HG02870 (cell line): ENCODE measurements around the gene KCNJ9.
"Not testable (repeated sequence)": the region's sequence is repeated elsewhere in the genome, so short reads cannot be mapped to it uniquely, and the experiment has no call there.

Experiments
- ATAC-seq: cut with Tn5 transposase; IDR thresholded peaks from one replicate; pipeline ENCODE4 v1.9.1; 2021; ENCODE audit warnings: mild to moderate bottlenecking, moderate library complexity; ENCODE audit not compliant: unreplicated experiment

The KCNJ9 gene

GRCh38 chr1:160101717-160102522 lies 20.6 kb downstream of the KCNJ9 start:
- no peak for ATAC-seq

GRCh38 chr1:160103658-160104408 lies 22.5 kb downstream of the KCNJ9 start:
- no peak for ATAC-seq

- ATAC-seq: no peak
Observed at GRCh38 chr1:160104486-160104885, 23.1 kb downstream of the KCNJ9 start.

- no peak for ATAC-seq
Observed at GRCh38 chr1:160105155-160105554, 23.8 kb downstream of the KCNJ9 start.

- ATAC-seq: no peak
Observed at GRCh38 chr1:160107512-160107911, 26.2 kb downstream of the KCNJ9 start.

GRCh38 chr1:160108888-160109662 lies 27.7 kb downstream of the KCNJ9 start:
- ATAC-seq: no peak

GRCh38 chr1:160109686-160110085 lies 28.3 kb downstream of the KCNJ9 start:
- no peak for ATAC-seq

- ATAC-seq: not testable (repeated sequence)
Observed at GRCh38 chr1:160111462-160111861, 30.1 kb downstream of the KCNJ9 start.

- no peak for ATAC-seq
Observed at GRCh38 chr1:160112357-160112756, 31.0 kb downstream of the KCNJ9 start.

- ATAC-seq: no peak
Observed at GRCh38 chr1:160113407-160113806, 32.1 kb downstream of the KCNJ9 start.

GRCh38 chr1:160114085-160114484 lies 32.7 kb downstream of the KCNJ9 start:
- ATAC-seq: no peak

GRCh38 chr1:160115545-160116282 lies 34.4 kb downstream of the KCNJ9 start, which contains the start of gene ATP1A2:
Gene ATP1A2 (plus strand): TSS chr1:160115759. CDS start chr1:160115862, 103 bp downstream.
- ATAC-seq: no peak

GRCh38 chr1:160116283-160117147 lies 35.2 kb downstream of the KCNJ9 start:
- ATAC-seq: no peak

- no peak for ATAC-seq
Observed at GRCh38 chr1:160117300-160117699, 36.0 kb downstream of the KCNJ9 start.

- ATAC-seq: no peak
Observed at GRCh38 chr1:160117709-160118183, 36.4 kb downstream of the KCNJ9 start.

GRCh38 chr1:160118928-160119327 lies 37.6 kb downstream of the KCNJ9 start:
- no peak for ATAC-seq

- ATAC-seq: no peak
Observed at GRCh38 chr1:160120797-160121196, 39.5 kb downstream of the KCNJ9 start.

- ATAC-seq: no peak
Observed at GRCh38 chr1:160121388-160121787, 40.0 kb downstream of the KCNJ9 start.

GRCh38 chr1:160122978-160123495 lies 41.7 kb downstream of the KCNJ9 start:
- no peak for ATAC-seq
